Activated naive CD4-positive, alpha-beta T cell treated with anti-CD3 and anti-CD28 coated beads for 36 hours (primary cell): Measurements from ENCODE around the gene SGSH. TPM values are rescaled to one million over a fixed set of nuclear protein-coding genes. Genes with fewer than 3 reads are reported as not detected.

ENCODE experiments used
- CTCF ChIA-PET: fragments of 350-600 bp; sonication (Branson Sonifier 250); formaldehyde crosslinking; loops from one replicate; lab custom pipeline; 2021; ENCODE audit warnings: antibody characterized with exemption; lab: Charles Lee
- DNase-seq: peaks from one replicate; pipeline ENCODE4 v3.0.0-alpha.2; 2020
- H3K27ac Mint-ChIP-seq: one replicate; pipeline ENCODE4 v1.8.0; 2021; ENCODE audit warnings: mild to moderate bottlenecking, mixed read lengths
- H3K27me3 Mint-ChIP-seq: one replicate; pipeline ENCODE4 v1.8.0; 2021; ENCODE audit warnings: low read depth, mixed read lengths
- H3K36me3 Mint-ChIP-seq: one replicate; pipeline ENCODE4 v1.8.0; 2021; ENCODE audit warnings: low read depth, mixed read lengths
- H3K4me1 Mint-ChIP-seq: one replicate; pipeline ENCODE4 v1.8.0; 2021; ENCODE audit warnings: low read depth, mixed read lengths
- H3K4me3 Mint-ChIP-seq: one replicate; pipeline ENCODE4 v1.8.0; 2021; ENCODE audit warnings: mild to moderate bottlenecking, moderate library complexity, mixed read lengths
- H3K9me3 Mint-ChIP-seq: one replicate; pipeline ENCODE4 v1.8.0; 2021; ENCODE audit warnings: mixed read lengths
- intact Hi-C: fragments of 100-400 bp; cut with micrococcal nuclease; formaldehyde crosslinking; loops from one replicate; pipeline ENCODE4 v1.15.1; 2023
- total RNA-seq, 2 experiments: library from RNA; stranded (reverse); gene quantifications; one replicate each; pipeline ENCODE4 v1.2.3, GENCODE V29; 2021

The SGSH gene
- total RNA-seq, 2 experiments from 2014 or later = 30.3 to 32.1 TPM

DNA sequence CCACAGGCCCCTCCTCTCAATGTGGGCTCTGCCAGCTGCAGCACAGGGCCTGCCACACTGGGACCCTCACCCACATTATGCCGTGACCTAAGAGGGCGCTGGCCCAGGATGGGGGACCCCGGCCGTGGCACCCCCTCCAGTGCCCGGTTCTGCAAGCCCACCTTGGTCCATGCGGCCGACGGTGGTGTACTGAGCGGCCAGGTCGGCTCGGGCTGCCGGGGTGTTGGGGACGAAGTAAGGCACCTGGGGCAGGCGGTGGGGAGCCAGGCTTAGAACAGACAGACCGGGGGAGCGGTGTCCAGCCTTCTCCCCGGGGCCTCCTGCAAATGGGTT is 6.5 kb downstream of the SGSH start:
- intact Hi-C loops = no loop called here

DNA sequence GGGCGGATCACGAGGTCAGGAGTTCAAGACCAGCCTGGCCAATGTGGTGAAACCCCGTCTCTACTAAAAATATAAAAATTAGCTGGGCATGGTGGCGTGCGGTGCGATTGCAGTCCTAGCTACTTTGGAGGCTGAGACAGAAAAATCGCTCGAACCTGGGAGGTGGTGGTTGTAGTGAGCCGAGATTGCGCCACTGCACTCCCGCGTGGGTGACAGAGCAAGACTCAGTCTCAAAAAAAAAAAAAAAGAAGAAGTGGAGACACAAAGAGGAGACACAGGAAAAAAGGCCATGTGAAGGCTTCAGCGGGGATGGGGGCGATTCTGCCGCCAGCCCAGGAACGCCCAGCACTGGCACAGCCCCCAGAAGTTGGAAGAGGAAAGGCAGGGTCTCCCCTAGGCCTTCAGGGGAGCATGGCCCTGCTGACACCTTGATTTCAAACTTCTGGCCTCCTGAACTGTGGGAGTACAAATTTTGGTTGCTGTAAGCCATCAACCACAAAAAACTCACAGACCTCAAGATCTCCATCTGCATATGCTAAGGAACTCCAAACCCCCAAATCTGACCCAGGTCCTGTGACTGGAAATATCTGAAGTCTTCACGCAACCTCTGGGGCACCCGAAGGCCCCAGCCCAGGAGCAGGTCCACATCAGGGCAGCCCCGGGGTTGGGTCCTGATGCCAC is 7.0 kb downstream of the SGSH start:
- peaks cover 10% of the 10 kb centered on the region for H3K36me3 Mint-ChIP-seq
- no peaks in the 10 kb centered on the region for H3K27me3 Mint-ChIP-seq
- CTCF ChIA-PET = interaction anchor here (0.7 to 0.9 kb wide), 2 partner anchors 17 to 25 kb away, joined by 3 to 4 read pairs; no protein-coding TSS in a partner anchor
- no peak for DNase-seq
- no peaks in the 10 kb centered on the region for H3K9me3 Mint-ChIP-seq
- no peak overlapping the region for H3K27ac Mint-ChIP-seq
- intact Hi-C loops = no loop called here
- H3K4me3 Mint-ChIP-seq = no peak overlapping the region
- peaks cover 5% of the 10 kb centered on the region for H3K4me1 Mint-ChIP-seq

More for the DNA sequence above, 6.5 kb downstream of the SGSH start:
- no peak overlapping the region for H3K27ac Mint-ChIP-seq
- H3K4me1 Mint-ChIP-seq = peaks cover 9% of the 10 kb centered on the region
- CTCF ChIA-PET = no interaction called here
- no peaks in the 10 kb centered on the region for H3K9me3 Mint-ChIP-seq
- no peak for DNase-seq
- no peak overlapping the region for H3K4me3 Mint-ChIP-seq
- peaks cover 10% of the 10 kb centered on the region for H3K36me3 Mint-ChIP-seq
- H3K27me3 Mint-ChIP-seq = no peaks in the 10 kb centered on the region

- Mint-ChIP-seq H3K9me3 (no peaks in the 10 kb centered on the region), H3K27me3 (no peaks in the 10 kb centered on the region), H3K4me1 (peaks cover 2% of the 10 kb centered on the region), H3K27ac (no peak overlapping the region), H3K36me3 (peaks cover 10% of the 10 kb centered on the region), H3K4me3 (no peak overlapping the region)
- intact Hi-C loops = no loop called here
- DNase-seq = no peak
- CTCF ChIA-PET = interaction anchor here (0.7 to 0.9 kb wide), 2 partner anchors 17 to 24 kb away, joined by 3 to 4 read pairs; no protein-coding TSS in a partner anchor
These were observed 7.6 kb downstream of the SGSH start for GRCh38 chr17:80212511-80212910.

DNA sequence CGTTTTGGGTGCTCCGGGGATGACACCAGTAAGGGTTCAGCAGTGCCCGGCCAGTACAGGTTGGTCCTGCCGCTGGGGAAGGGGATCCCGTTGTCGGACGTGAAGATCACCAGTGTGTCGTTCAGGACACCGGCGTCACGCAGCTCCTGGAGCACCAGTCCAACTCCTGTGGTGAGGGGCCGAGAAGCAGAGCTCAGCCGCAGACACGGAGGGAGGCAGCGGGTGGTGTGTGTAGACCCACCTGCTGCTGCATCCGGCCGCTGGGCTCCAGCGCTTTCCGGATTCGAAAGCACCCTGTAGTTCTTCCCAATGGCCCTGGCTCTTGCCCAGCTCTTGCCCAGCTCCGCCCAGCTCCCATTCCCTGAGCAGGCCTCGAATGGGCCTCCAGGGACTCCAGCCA is 8.0 kb downstream of the SGSH start:
- H3K4me1 Mint-ChIP-seq = no peaks in the 10 kb centered on the region
- DNase-seq = no peak
- no peak overlapping the region for H3K27ac Mint-ChIP-seq
- H3K4me3 Mint-ChIP-seq = no peak overlapping the region
- H3K36me3 Mint-ChIP-seq = peaks cover 8% of the 10 kb centered on the region
- CTCF ChIA-PET = no interaction called here
- intact Hi-C loops = no loop called here
- no peaks in the 10 kb centered on the region for H3K9me3 Mint-ChIP-seq
- no peaks in the 10 kb centered on the region for H3K27me3 Mint-ChIP-seq

DNA sequence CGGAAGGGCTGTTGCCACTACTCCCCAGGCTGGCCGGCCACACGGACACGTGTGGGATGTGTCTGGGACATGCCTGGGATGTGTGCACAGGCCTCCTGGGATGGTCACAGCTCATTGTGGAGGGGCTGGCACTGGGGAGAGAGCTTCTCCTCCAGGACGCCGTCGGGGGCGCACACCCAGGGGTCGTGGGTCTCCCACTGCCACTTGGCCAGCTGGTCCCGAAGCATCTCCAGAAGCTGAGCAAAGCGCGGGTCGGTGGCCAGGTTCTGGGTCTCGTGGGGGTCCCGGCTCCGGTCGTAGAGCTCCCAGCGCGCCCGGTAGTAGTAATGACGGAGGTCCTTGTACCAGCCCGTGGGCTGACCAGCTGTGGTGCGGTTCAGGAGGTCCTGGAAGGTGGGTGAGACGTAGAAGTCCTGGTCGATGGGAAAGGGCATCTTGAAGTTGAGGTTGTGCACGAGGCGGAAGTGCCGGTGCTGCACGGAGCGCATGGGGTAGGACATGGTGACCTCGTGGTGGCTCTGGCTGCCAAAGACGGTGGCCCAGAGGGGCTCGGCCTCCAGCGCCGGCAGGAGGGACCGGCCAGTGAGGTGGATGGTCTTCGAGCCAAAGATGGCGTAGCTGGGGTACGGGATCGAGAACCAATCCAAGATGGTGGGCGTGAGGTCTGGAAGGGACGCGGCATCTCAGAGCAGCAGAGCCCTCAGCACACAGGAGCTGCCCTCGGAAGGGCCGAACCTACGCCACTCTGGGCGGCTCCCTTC is 9.6 kb downstream of the SGSH start:
- no peaks in the 10 kb centered on the region for H3K4me1 Mint-ChIP-seq
- CTCF ChIA-PET = interaction anchor here (1.4 kb wide), 1 partner anchor 15 kb away, joined by 3 read pairs; no protein-coding TSS in a partner anchor
- H3K4me3 Mint-ChIP-seq = no peak overlapping the region
- H3K36me3 Mint-ChIP-seq = peaks cover 8% of the 10 kb centered on the region
- no peak for DNase-seq
- H3K9me3 Mint-ChIP-seq = no peaks in the 10 kb centered on the region
- H3K27ac Mint-ChIP-seq = no peak overlapping the region
- H3K27me3 Mint-ChIP-seq = no peaks in the 10 kb centered on the region
- intact Hi-C loops = no loop called here

DNA sequence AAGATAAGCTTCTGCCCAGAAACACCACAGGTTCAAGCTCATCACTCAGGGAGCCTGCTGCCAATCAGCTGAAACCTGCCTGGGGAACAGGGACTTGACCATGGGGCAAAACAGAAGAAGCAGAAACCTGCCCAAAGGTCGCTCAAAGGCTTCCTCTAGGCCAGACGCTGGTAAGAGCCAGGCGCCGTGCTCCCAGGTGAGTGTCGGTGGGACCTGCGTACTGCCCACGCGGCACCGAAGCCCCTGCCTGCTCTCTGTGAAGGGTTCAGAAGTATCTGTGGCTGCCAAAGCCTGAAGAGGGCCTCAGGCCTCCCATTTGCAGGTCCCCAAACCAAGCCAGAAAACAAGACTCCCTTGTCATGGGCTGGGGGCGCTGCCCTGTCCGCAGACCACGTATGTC is 10.4 kb downstream of the SGSH start:
- no peak for DNase-seq
- intact Hi-C loops = no loop called here
- H3K4me3 Mint-ChIP-seq = no peak overlapping the region
- no peaks in the 10 kb centered on the region for H3K27me3 Mint-ChIP-seq
- no peak overlapping the region for H3K27ac Mint-ChIP-seq
- H3K4me1 Mint-ChIP-seq = no peaks in the 10 kb centered on the region
- CTCF ChIA-PET = no interaction called here
- peaks cover 8% of the 10 kb centered on the region for H3K36me3 Mint-ChIP-seq
- no peaks in the 10 kb centered on the region for H3K9me3 Mint-ChIP-seq

DNA sequence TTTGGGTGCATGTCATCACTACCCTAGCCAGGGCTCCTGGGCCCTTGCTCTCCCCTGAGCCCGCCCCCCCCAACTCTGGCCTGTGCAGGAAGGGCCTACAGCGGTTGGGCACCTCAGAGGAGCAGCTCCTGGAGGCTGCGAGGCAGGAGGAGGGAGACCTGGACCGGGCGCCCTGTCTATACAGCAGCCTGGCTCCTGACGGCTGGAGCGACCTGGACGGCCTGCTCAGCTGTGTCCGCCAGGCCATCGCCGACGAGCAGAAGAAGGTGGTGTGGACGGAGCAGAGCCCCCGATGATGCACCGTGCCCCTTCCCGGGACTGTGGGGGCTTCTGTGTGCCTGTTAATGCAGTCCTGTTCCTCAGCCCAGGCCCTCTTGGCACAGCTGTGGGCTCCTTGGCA is 12.1 kb downstream of the SGSH start:
- intact Hi-C loops = no loop called here
- H3K4me3 Mint-ChIP-seq = no peak overlapping the region
- CTCF ChIA-PET = no interaction called here

DNA sequence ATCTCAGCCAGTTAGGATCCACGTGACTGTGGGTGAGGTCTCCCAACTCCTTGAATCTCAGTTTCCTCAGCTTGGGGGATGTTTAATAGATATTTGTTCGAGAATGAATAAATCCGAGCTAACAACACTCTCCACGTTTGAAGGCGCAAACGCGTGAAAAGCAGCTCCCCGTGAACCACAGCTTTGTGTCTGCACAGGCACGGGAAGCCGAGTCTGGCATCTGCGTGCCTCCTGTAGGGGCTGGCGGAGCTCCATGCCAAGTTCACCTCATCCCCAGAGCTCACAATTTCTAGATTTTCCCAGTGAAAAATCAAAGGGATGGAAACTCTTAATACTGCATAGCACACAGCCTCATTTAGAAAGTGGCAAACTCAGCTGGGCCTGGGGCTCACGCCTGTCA is 14.3 kb downstream of the SGSH start:
- peaks cover 5% of the 10 kb centered on the region for H3K36me3 Mint-ChIP-seq
- CTCF ChIA-PET = interaction anchor here (0.5 to 1.7 kb wide), 2 partner anchors 10 to 93 kb away, joined by 3 to 4 read pairs; no protein-coding TSS in a partner anchor
- DNase-seq = no peak
- no peaks in the 10 kb centered on the region for H3K4me1 Mint-ChIP-seq
- no peaks in the 10 kb centered on the region for H3K9me3 Mint-ChIP-seq
- no peak overlapping the region for H3K27ac Mint-ChIP-seq
- intact Hi-C loops = no loop called here
- H3K27me3 Mint-ChIP-seq = no peaks in the 10 kb centered on the region
- H3K4me3 Mint-ChIP-seq = no peak overlapping the region

More for the DNA sequence above, 12.1 kb downstream of the SGSH start:
- H3K9me3 Mint-ChIP-seq = no peaks in the 10 kb centered on the region
- H3K36me3 Mint-ChIP-seq = peaks cover 6% of the 10 kb centered on the region
- no peaks in the 10 kb centered on the region for H3K4me1 Mint-ChIP-seq
- no peaks in the 10 kb centered on the region for H3K27me3 Mint-ChIP-seq
- no peak overlapping the region for H3K27ac Mint-ChIP-seq
- DNase-seq = no peak

GRCh38 chr17:80204626-80205468 is 15.3 kb downstream of the SGSH start:
- Mint-ChIP-seq H3K4me3 (no peak overlapping the region), H3K36me3 (no peaks in the 10 kb centered on the region), H3K4me1 (no peaks in the 10 kb centered on the region), H3K27ac (no peak overlapping the region), H3K9me3 (no peaks in the 10 kb centered on the region), H3K27me3 (no peaks in the 10 kb centered on the region)
- no peak for DNase-seq
- CTCF ChIA-PET = no interaction called here
- intact Hi-C loops = no loop called here

DNA sequence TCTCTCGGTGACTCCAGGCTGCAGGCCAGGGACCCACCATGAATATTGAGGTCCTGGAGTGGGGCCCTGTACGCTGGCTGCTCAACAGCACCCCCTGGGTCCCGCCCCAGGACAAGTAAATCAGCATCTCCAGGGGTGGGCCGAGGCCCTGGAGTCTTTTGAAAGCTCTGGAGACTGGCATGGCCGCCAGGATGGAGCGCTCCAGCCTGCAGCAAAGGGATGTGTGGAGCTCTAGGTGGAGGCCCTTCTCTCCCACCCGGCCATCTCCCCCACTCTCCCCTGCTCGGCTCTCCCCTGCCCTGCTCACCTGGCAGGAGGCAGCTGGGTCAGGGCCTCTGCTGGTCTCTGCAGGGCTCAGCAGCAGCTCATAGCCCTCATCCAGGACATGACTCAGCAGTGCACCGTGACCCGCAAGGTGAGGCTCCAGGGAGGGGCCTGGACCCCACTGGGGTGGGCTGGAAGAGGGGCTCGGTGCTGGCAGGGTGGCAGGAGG is 16.6 kb downstream of the SGSH start:
- intact Hi-C loops = no loop called here
- Mint-ChIP-seq H3K27me3 (no peaks in the 10 kb centered on the region), H3K27ac (no peak overlapping the region), H3K36me3 (no peaks in the 10 kb centered on the region), H3K4me1 (no peaks in the 10 kb centered on the region), H3K4me3 (no peak overlapping the region), H3K9me3 (no peaks in the 10 kb centered on the region)
- no peak for DNase-seq
- CTCF ChIA-PET = interaction anchor here (0.6 to 0.7 kb wide), 2 partner anchors 14 to 63 kb away, joined by 3 to 4 read pairs; no protein-coding TSS in a partner anchor

DNA sequence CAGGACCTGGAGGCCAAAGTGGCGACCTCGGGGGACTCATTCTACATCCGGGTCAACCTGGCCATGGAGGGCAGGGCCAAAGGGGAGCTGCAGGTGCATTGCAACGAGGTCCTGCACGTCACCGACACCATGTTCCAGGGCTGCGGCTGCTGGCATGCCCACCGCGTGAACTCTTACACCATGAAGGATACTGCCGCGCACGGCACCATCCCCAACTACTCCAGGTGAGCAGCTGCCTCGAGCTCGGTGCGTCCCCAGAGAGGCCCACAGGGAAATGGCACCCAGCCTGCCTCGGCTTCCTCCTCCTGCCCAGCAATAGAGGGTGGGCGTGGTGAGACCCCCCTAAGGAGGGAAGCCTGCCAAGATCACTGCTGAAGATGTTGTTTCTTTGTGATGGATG is 17.9 kb downstream of the SGSH start:
- H3K4me3 Mint-ChIP-seq = no peak overlapping the region
- H3K27ac Mint-ChIP-seq = no peak overlapping the region
- no peaks in the 10 kb centered on the region for H3K36me3 Mint-ChIP-seq
- CTCF ChIA-PET = interaction anchor here (1.1 kb wide), 1 partner anchor 120 kb away, joined by 3 read pairs; no protein-coding TSS in a partner anchor
- no peak for DNase-seq
- H3K27me3 Mint-ChIP-seq = no peaks in the 10 kb centered on the region
- no peaks in the 10 kb centered on the region for H3K9me3 Mint-ChIP-seq
- no peaks in the 10 kb centered on the region for H3K4me1 Mint-ChIP-seq
- intact Hi-C loops = no loop called here

DNA sequence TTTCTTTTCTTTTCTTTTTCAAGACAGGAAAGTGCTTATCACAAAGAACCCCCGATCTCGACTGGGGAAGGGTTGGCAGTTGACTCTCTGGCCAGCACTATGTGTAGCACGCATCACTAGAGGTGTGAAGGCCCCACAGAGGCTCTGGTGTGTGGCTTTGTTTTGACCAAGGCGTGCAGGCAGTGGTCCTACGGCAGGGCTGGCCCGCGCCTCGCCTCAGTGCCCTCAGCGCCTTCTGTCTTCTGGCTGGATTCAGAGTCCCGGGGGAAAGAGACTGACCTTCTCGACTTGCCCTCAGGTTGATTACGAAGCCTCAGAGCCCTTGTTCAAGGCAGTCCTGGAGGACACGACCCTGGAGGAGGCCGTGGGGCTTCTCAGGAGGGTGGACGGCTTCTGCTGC is 18.7 kb downstream of the SGSH start:
- DNase-seq = no peak
- no peak overlapping the region for H3K4me3 Mint-ChIP-seq
- no peaks in the 10 kb centered on the region for H3K9me3 Mint-ChIP-seq
- H3K36me3 Mint-ChIP-seq = no peaks in the 10 kb centered on the region
- H3K27me3 Mint-ChIP-seq = no peaks in the 10 kb centered on the region
- H3K4me1 Mint-ChIP-seq = no peaks in the 10 kb centered on the region
- intact Hi-C loops = no loop called here
- CTCF ChIA-PET = no interaction called here
- H3K27ac Mint-ChIP-seq = no peak overlapping the region
